NT2/D1 (cell line): ENCODE results near the gene SLC10A6.
"Not testable (repeated sequence)": the region's sequence is repeated elsewhere in the genome, so short reads cannot be mapped to it uniquely, and the experiment has no call there.

ENCODE experiments used
- YY1 ChIP-seq: IDR thresholded peaks from 2 replicates; pipeline ENCODE4 v1.6.1; 2011; ENCODE audit not compliant: insufficient read length, insufficient read depth
- ZNF274 ChIP-seq: IDR thresholded peaks from 2 replicates; pipeline ENCODE4 v1.6.1; 2011; ENCODE audit warnings: mild to moderate bottlenecking, low read depth, low read length

DNA sequence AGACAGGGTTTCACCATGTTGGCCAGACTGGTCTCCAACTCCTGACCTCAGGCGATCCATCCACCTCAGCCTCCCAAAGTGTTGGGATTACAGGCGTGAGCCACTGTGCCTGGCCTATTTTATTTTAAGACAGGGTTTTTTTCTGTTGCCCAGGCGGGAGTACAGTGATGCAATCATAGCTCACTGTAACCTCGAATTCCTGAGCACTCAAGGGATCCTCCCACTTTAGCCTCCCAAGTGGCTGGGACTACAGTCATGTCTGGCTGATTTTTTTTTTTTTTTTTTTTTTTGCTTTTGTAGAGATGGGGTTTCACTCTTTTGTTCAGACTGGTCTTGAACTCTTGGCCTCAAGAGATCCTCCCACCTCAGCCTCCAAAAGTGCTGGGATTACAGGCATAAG lies 26.3 kb upstream of the SLC10A6 start:
- TF ChIP-seq YY1, ZNF274: not testable (repeated sequence)
